ENCODE measurements around the gene CCDC30. TPM values are rescaled to one million over a fixed set of nuclear protein-coding genes. Genes with fewer than 3 reads are reported as not detected.
"Not testable (repeated sequence)": the region's sequence is repeated elsewhere in the genome, so short reads cannot be mapped to it uniquely, and the experiment has no call there.

Gene CCDC30
- polyA plus RNA-seq, 1 donor (not counting 4 experiments of a cell fraction or from before 2014, with no cell fraction given): 0.35 TPM

GRCh38 chr1:42469727-42470126, 6.6 kb downstream of the CCDC30 start:
- Histone ChIP-seq H3K27ac (ENCODE audit: control insufficient read depth, insufficient read depth, low read length) (no peak overlapping the region), H3K4me3 (ENCODE audit: control insufficient read depth in 2 of 3, extremely low read depth in 1 of 3, insufficient read depth in 2 of 3, low read depth in 1 of 3, low read length in 3 of 3) (no peak overlapping the region), H2AFZ (ENCODE audit: control insufficient read depth, low read length) (no peak overlapping the region), H3K36me3 (ENCODE audit: control insufficient read depth in 2 of 2, extremely low read depth in 1 of 2, insufficient read depth in 2 of 2, low read length in 2 of 2) (no peaks in the 10 kb centered on the region), H3K9me3 (ENCODE audit: control insufficient read depth, low read depth, low read length) (no peaks in the 10 kb centered on the region), H4K20me1 (ENCODE audit: control insufficient read depth, extremely low read depth, insufficient read depth, low read length) (no peaks in the 10 kb centered on the region), H3K4me1 (ENCODE audit: control insufficient read depth, extremely low read depth, insufficient read depth, low read length) (no peaks in the 10 kb centered on the region), H3K4me2 (ENCODE audit: control insufficient read depth, extremely low read depth, insufficient read depth, low read depth, low read length) (no peak overlapping the region), H3K79me2 (ENCODE audit: control insufficient read depth, insufficient read depth, low read length) (no peaks in the 10 kb centered on the region), H3K27me3 (ENCODE audit: control insufficient read depth, extremely low read depth, insufficient read depth, low read length) (no peaks in the 10 kb centered on the region), H3K9me1 (ENCODE audit: control insufficient read depth, extremely low read depth, insufficient read depth, low read length) (no peaks in the 10 kb centered on the region), H3K9ac (ENCODE audit: control insufficient read depth, extremely low read depth, insufficient read depth, low read length) (no peak overlapping the region)
- dilution Hi-C loops (cut with MboI; ENCODE audit: extremely low pct_ligation_motif_present, low sequenced_read_pairs): no loop called here
- no peak for TF ChIP-seq CTCF (optimal IDR thresholded peaks at IDR 0.05 in 1 of 3, IDR thresholded peaks at IDR 0.05 in 1 of 3, conservative IDR thresholded peaks at IDR 0.05 in 1 of 3; ENCODE audit: extremely low read depth in 1 of 3, insufficient read depth in 2 of 3, low read length in 3 of 3)
- no peak for TF ChIP-seq EZH2 (IDR thresholded peaks at IDR 0.05; ENCODE audit: low read length)
- FAIRE-seq (no peak), DNase-seq (ENCODE audit: low read depth, low spot score) (no peak)

- DNase-seq (ENCODE audit: low read depth, low spot score) (no peak), FAIRE-seq (no peak)
- H3K9ac ChIP-seq (ENCODE audit: control insufficient read depth, extremely low read depth, insufficient read depth, low read length): no peak overlapping the region
- H3K9me3 ChIP-seq (ENCODE audit: control insufficient read depth, low read depth, low read length): no peaks in the 10 kb centered on the region
- no peak overlapping the region for H3K4me3 ChIP-seq (ENCODE audit: control insufficient read depth in 2 of 3, extremely low read depth in 1 of 3, insufficient read depth in 2 of 3, low read depth in 1 of 3, low read length in 3 of 3)
- no peak overlapping the region for H2AFZ ChIP-seq (ENCODE audit: control insufficient read depth, low read length)
- H3K36me3 ChIP-seq (ENCODE audit: control insufficient read depth in 2 of 2, extremely low read depth in 1 of 2, insufficient read depth in 2 of 2, low read length in 2 of 2): no peaks in the 10 kb centered on the region
- no peak overlapping the region for H3K4me2 ChIP-seq (ENCODE audit: control insufficient read depth, extremely low read depth, insufficient read depth, low read depth, low read length)
- no peaks in the 10 kb centered on the region for H3K9me1 ChIP-seq (ENCODE audit: control insufficient read depth, extremely low read depth, insufficient read depth, low read length)
- no peaks in the 10 kb centered on the region for H3K79me2 ChIP-seq (ENCODE audit: control insufficient read depth, insufficient read depth, low read length)
- no peaks in the 10 kb centered on the region for H4K20me1 ChIP-seq (ENCODE audit: control insufficient read depth, extremely low read depth, insufficient read depth, low read length)
- TF ChIP-seq EZH2 (IDR thresholded peaks at IDR 0.05; ENCODE audit: low read length): no peak
- no peak for TF ChIP-seq CTCF (optimal IDR thresholded peaks at IDR 0.05 in 1 of 3, IDR thresholded peaks at IDR 0.05 in 1 of 3, conservative IDR thresholded peaks at IDR 0.05 in 1 of 3; ENCODE audit: extremely low read depth in 1 of 3, insufficient read depth in 2 of 3, low read length in 3 of 3)
- no peak overlapping the region for H3K27ac ChIP-seq (ENCODE audit: control insufficient read depth, insufficient read depth, low read length)
- no peaks in the 10 kb centered on the region for H3K27me3 ChIP-seq (ENCODE audit: control insufficient read depth, extremely low read depth, insufficient read depth, low read length)
- no peaks in the 10 kb centered on the region for H3K4me1 ChIP-seq (ENCODE audit: control insufficient read depth, extremely low read depth, insufficient read depth, low read length)
- dilution Hi-C loops (cut with MboI; ENCODE audit: extremely low pct_ligation_motif_present, low sequenced_read_pairs): no loop called here
These were observed 13.5 kb downstream of the CCDC30 start for GRCh38 chr1:42476605-42477004.

DNA sequence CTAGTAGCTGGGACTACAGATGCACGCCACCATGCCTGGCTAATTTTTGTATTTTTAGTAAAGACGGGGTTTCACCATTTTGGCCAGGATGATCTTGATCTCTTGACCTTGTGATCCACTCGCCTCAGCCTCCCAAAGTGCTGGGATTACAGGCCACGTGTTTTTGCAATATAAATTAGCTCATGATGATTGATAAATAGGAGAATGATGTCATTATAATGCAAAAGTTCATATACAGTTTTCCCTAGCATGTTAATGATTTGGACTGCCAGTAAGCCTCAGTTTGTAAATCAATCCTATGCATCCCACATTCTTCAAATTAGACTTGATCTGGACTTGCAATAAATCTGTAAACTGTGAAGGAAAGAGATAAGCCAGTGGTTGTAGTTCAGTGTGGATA, 14.3 kb downstream of the CCDC30 start:
- H3K4me3 ChIP-seq (ENCODE audit: control insufficient read depth in 2 of 3, extremely low read depth in 1 of 3, insufficient read depth in 2 of 3, low read depth in 1 of 3, low read length in 3 of 3); H3K27me3 ChIP-seq (ENCODE audit: control insufficient read depth, extremely low read depth, insufficient read depth, low read length); H3K27ac ChIP-seq (ENCODE audit: control insufficient read depth, insufficient read depth, low read length); DNase-seq (ENCODE audit: low read depth, low spot score); H3K9ac ChIP-seq (ENCODE audit: control insufficient read depth, extremely low read depth, insufficient read depth, low read length); H3K4me2 ChIP-seq (ENCODE audit: control insufficient read depth, extremely low read depth, insufficient read depth, low read depth, low read length); dilution Hi-C loops (cut with MboI; ENCODE audit: extremely low pct_ligation_motif_present, low sequenced_read_pairs); FAIRE-seq; H3K4me1 ChIP-seq (ENCODE audit: control insufficient read depth, extremely low read depth, insufficient read depth, low read length); H3K9me3 ChIP-seq (ENCODE audit: control insufficient read depth, low read depth, low read length); H4K20me1 ChIP-seq (ENCODE audit: control insufficient read depth, extremely low read depth, insufficient read depth, low read length); H3K9me1 ChIP-seq (ENCODE audit: control insufficient read depth, extremely low read depth, insufficient read depth, low read length); H3K79me2 ChIP-seq (ENCODE audit: control insufficient read depth, insufficient read depth, low read length); H3K36me3 ChIP-seq (ENCODE audit: control insufficient read depth in 2 of 2, extremely low read depth in 1 of 2, insufficient read depth in 2 of 2, low read length in 2 of 2); H2AFZ ChIP-seq (ENCODE audit: control insufficient read depth, low read length): not testable (repeated sequence)

Data from keratinocyte (primary cell).